GM21619 (cell line): ENCODE data around the gene GREB1.

Experiments used
- ATAC-seq: cut with Tn5 transposase; IDR thresholded peaks from one replicate; pipeline ENCODE4 v1.9.1; 2021; ENCODE audit not compliant: unreplicated experiment

GREB1 gene

GRCh38 chr2:11597538-11598225, 63.8 kb downstream of the GREB1 start:
- ATAC-seq, result no peak

GRCh38 chr2:11598228-11598731, 64.4 kb downstream of the GREB1 start:
- ATAC-seq, result no peak

- ATAC-seq, result no peak
Observed at GRCh38 chr2:11602563-11603204, 68.8 kb downstream of the GREB1 start.

- ATAC-seq, result no peak
Observed at GRCh38 chr2:11610624-11611242, 76.9 kb downstream of the GREB1 start.

GRCh38 chr2:11611251-11611650, 77.4 kb downstream of the GREB1 start:
- no peak for ATAC-seq

GRCh38 chr2:11612553-11613215, 78.8 kb downstream of the GREB1 start:
- no peak for ATAC-seq

- ATAC-seq, result no peak
Observed at GRCh38 chr2:11613297-11613696, 79.5 kb downstream of the GREB1 start.

GRCh38 chr2:11615209-11615608, 81.4 kb downstream of the GREB1 start:
- ATAC-seq, result no peak

- ATAC-seq, result no peak
Observed at GRCh38 chr2:11616097-11616687, 82.3 kb downstream of the GREB1 start.

GRCh38 chr2:11616851-11617415, 83.1 kb downstream of the GREB1 start:
- no peak for ATAC-seq

- ATAC-seq, result no peak
Observed at GRCh38 chr2:11617527-11617926, 83.7 kb downstream of the GREB1 start.

GRCh38 chr2:11617984-11618707, 84.3 kb downstream of the GREB1 start:
- ATAC-seq, result no peak

- ATAC-seq, result no peak
Observed at GRCh38 chr2:11618708-11619062, 84.8 kb downstream of the GREB1 start.

GRCh38 chr2:11621410-11621809, 87.6 kb downstream of the GREB1 start:
- no peak for ATAC-seq

- ATAC-seq, result no peak
Observed at GRCh38 chr2:11622611-11623010, 88.8 kb downstream of the GREB1 start.

- ATAC-seq, result no peak
Observed at GRCh38 chr2:11624893-11625292, 91.0 kb downstream of the GREB1 start.

- no peak for ATAC-seq
Observed at GRCh38 chr2:11625671-11626070, 91.8 kb downstream of the GREB1 start.

- no peak for ATAC-seq
Observed at GRCh38 chr2:11628675-11629074, 94.8 kb downstream of the GREB1 start.

GRCh38 chr2:11629215-11629614, 95.4 kb downstream of the GREB1 start:
- no peak for ATAC-seq

GRCh38 chr2:11629851-11630250, 96.0 kb downstream of the GREB1 start:
- ATAC-seq, result no peak
